GM12878 (cell line): ENCODE data around the gene TMPRSS13. TPM values are rescaled to one million over a fixed set of nuclear protein-coding genes. Genes with fewer than 3 reads are reported as not detected.

ENCODE experiments used
- ATAC-seq: fragments of 200-7000 bp; cut with Tn5 transposase; 3 replicates; pipeline ENCODE4 v1.9.1; 2020; ENCODE audit warnings: mild to moderate bottlenecking, moderate library complexity
- BruUV-seq: library from RNA; stranded (reverse); fragments of 400-500 nt; replicated peaks from 2 replicates; lab custom pipeline; 2021; lab: Mats Ljungman, UMichigan
- CTCF ChIA-PET: fragments of 300-600 bp; sonication (Branson Sonifier 250); formaldehyde crosslinking; extraction: SDS; loops from one replicate; lab custom pipeline; 2021; ENCODE audit warnings: inconsistent platforms; lab: Yijun Ruan, JAX
- POLR2A ChIA-PET: fragments of 350-600 bp; formaldehyde crosslinking; extraction: SDS; loops from one replicate; lab custom pipeline; 2021; ENCODE audit warnings: inconsistent platforms; lab: Charles Lee
- RAD21 ChIA-PET: fragments of 300-600 bp; sonication (Branson Sonifier 250); formaldehyde crosslinking; loops from one replicate; lab custom pipeline; 2023; ENCODE audit warnings: antibody characterized with exemption; ENCODE audit not compliant: unreplicated experiment; lab: Charles Lee
- SMC1A ChIA-PET: fragments of 300-600 bp; sonication (Branson Sonifier 250); formaldehyde crosslinking; loops from one replicate; lab custom pipeline; 2023; ENCODE audit not compliant: unreplicated experiment, uncharacterized antibody; lab: Charles Lee
- DNase-seq: peaks from one replicate; pipeline ENCODE4 v3.0.0-alpha.2; 2011; ENCODE audit warnings: low read depth, low spot score
- FAIRE-seq: peaks from 3 replicates; lab custom pipeline; 2011; peaks lifted over from hg19 to GRCh38; lab: Jason Lieb, UNC
- H2AFZ ChIP-seq: 2 replicates; pipeline ENCODE4 v1.6.0; 2011; ENCODE audit warnings: low read depth, low read length, control low read depth; ENCODE audit not compliant: control insufficient read depth
- H3K27ac ChIP-seq: 2 replicates; pipeline ENCODE4 v1.5.1; 2011; ENCODE audit warnings: control low read depth; ENCODE audit not compliant: control insufficient read depth, insufficient read depth
- H3K27me3 ChIP-seq, 2 experiments: replicated peaks in 1 of 2; 2 replicates each; pipeline versions ENCODE4 v1.6.0 to v1.6.1; 2011; ENCODE audit warnings: low read length in 1 of 2; ENCODE audit not compliant: control insufficient read depth in 2 of 2, insufficient read depth in 2 of 2
- H3K36me3 ChIP-seq, 2 experiments: 2 replicates each; pipeline ENCODE4 v1.5.1; 2011; ENCODE audit warnings: low read length in 1 of 2; ENCODE audit not compliant: control insufficient read depth in 2 of 2, insufficient read depth in 2 of 2
- H3K4me1 ChIP-seq: 2 replicates; pipeline ENCODE4 v1.6.1; 2011; ENCODE audit warnings: mild to moderate bottlenecking, low read length, moderate library complexity, mixed read lengths; ENCODE audit not compliant: control insufficient read depth, insufficient read depth
- H3K4me2 ChIP-seq: 2 replicates; pipeline ENCODE4 v1.6.0; 2011; ENCODE audit warnings: control low read depth; ENCODE audit not compliant: control insufficient read depth, insufficient read depth
- H3K4me3 ChIP-seq: fragments of 200-600 bp; sonication (generic); 2 replicates; pipeline ENCODE4 v1.5.1; 2016
- H3K79me2 ChIP-seq: 2 replicates; pipeline ENCODE4 v1.6.0; 2011; ENCODE audit warnings: low read length; ENCODE audit not compliant: control insufficient read depth, insufficient read depth
- H3K9ac ChIP-seq: 2 replicates; pipeline ENCODE4 v1.8.0; 2011; ENCODE audit warnings: low read length, control low read depth, mixed read lengths; ENCODE audit not compliant: control insufficient read depth, insufficient read depth
- H3K9me3 ChIP-seq: replicated peaks from 3 replicates; pipeline ENCODE4 v1.5.1; 2011; ENCODE audit warnings: mild to moderate bottlenecking, low read length; ENCODE audit not compliant: control insufficient read depth, insufficient read depth
- H4K20me1 ChIP-seq: 2 replicates; pipeline ENCODE4 v1.6.0; 2011; ENCODE audit not compliant: control insufficient read depth, insufficient read depth
- BCLAF1 ChIP-seq: fragments of 450-650 bp; IDR thresholded peaks from 2 replicates; pipeline ENCODE4 v1.6.1; 2017; ENCODE audit warnings: antibody characterized with exemption, mild to moderate bottlenecking, moderate library complexity
- BHLHE40 ChIP-seq, 2 experiments: fragments of 450-650 bp in 1 of 2; IDR thresholded peaks; 2 replicates each; pipeline ENCODE4 v1.6.1; 2011 to 2017; ENCODE audit warnings: low read depth in 2 of 2, borderline replicate concordance in 1 of 2, improper control_type of control experiment in 1 of 2, low read length in 1 of 2, mild to moderate bottlenecking in 1 of 2
- EZH2 ChIP-seq: IDR thresholded peaks from 2 replicates; pipeline ENCODE4 v1.6.1; 2012; ENCODE audit warnings: low read depth, mild to moderate bottlenecking, control low read depth, inconsistent platforms, low read length, borderline replicate concordance; ENCODE audit not compliant: control insufficient read depth
- IRF3 ChIP-seq: fragments of 450-650 bp; IDR thresholded peaks from 2 replicates; pipeline ENCODE4 v1.6.1; 2014; ENCODE audit warnings: mild to moderate bottlenecking
- MXI1 ChIP-seq: fragments of 150-350 bp; IDR thresholded peaks from 2 replicates; pipeline ENCODE4 v1.6.1; 2011; ENCODE audit warnings: low read depth, mild to moderate bottlenecking, inconsistent platforms, low read length, improper control_type of control experiment
- NFXL1 ChIP-seq: fragments of 450-650 bp; IDR thresholded peaks from 2 replicates; pipeline ENCODE4 v1.6.1; 2017; ENCODE audit warnings: antibody characterized with exemption, mild to moderate bottlenecking, borderline replicate concordance
- RUNX3 ChIP-seq: IDR thresholded peaks from 2 replicates; pipeline ENCODE4 v1.6.1; 2012; ENCODE audit warnings: low read length, inconsistent platforms
- TARDBP ChIP-seq: IDR thresholded peaks from 2 replicates; pipeline ENCODE4 v1.6.1; 2016; ENCODE audit warnings: borderline replicate concordance
- ZBTB33 ChIP-seq: fragments of 450-650 bp; IDR thresholded peaks from 2 replicates; pipeline ENCODE4 v1.6.1; 2017; ENCODE audit warnings: mild to moderate bottlenecking
- ZNF24 ChIP-seq: fragments of 450-650 bp; IDR thresholded peaks from 2 replicates; pipeline ENCODE4 v1.6.1; 2017; ENCODE audit warnings: antibody characterized with exemption, mild to moderate bottlenecking
- ZNF274 ChIP-seq: IDR thresholded peaks from one replicate; pipeline ENCODE4 v1.8.0; 2011; ENCODE audit not compliant: insufficient read length, insufficient read depth
- ZNF622 ChIP-seq: fragments of 450-650 bp; IDR thresholded peaks from 2 replicates; pipeline ENCODE4 v1.6.1; 2017; ENCODE audit warnings: mild to moderate bottlenecking, inconsistent platforms
- WGBS: methylation state at CpG from one replicate; pipeline ENCODE4 v1.1.6; 2016; ENCODE audit warnings: low lambda C conversion rate; ENCODE audit not compliant: insufficient replicate concordance, insufficient coverage; ENCODE audit errors: missing lambda C conversion rate; 5-methylcytosine and 5-hydroxymethylcytosine counted together
- in situ Hi-C: fragments of 300-500 bp; cut with MboI; formaldehyde crosslinking; loops from 9 replicates; pipeline ENCODE4 v1.14.3; 2018; ENCODE audit warnings: mixed read lengths
- intact Hi-C: fragments of 100-400 bp; cut with micrococcal nuclease; formaldehyde crosslinking; loops from one replicate; pipeline ENCODE4 v1.14.2; 2022; ENCODE audit not compliant: unreplicated experiment
- polyA plus RNA-seq, 11 experiments: library from polyadenylated mRNA; depleted of rRNA in 4 of 11; unstranded in 6 of 11; stranded (reverse) in 5 of 11; fragments of >200 nt; fragmentation: Nextera tagmentation in 4 of 11; fragmentation: Illumina TruSeq in 1 of 11; extraction: Ambion mirVana in 4 of 11; extraction: Trizol in 1 of 11; gene quantifications; 1 replicate in 1 of 11; 2 replicates in 10 of 11; pipeline versions ENCODE4 v1.2.1 to v1.2.3, GENCODE V29; 2011 to 2016; ENCODE audit warnings: inconsistent platforms in 2 of 11, missing spikeins in 2 of 11, low read depth in 1 of 11
- total RNA-seq, 4 experiments: library from RNA; depleted of rRNA in 3 of 4; stranded (reverse); fragments of >200 nt in 3 of 4; fragmentation: Illumina TruSeq in 1 of 4; extraction: Trizol in 1 of 4; gene quantifications; 2 replicates each; pipeline versions ENCODE4 v1.2.1 to v1.2.3, GENCODE V29; 2013 to 2021

The TMPRSS13 gene
- total and polyA plus RNA-seq, 10 of the 15 experiments (the other 5 are each of a cell fraction or from before 2014, with no cell fraction given): 0.05 to 0.50 (median 0.26) TPM; not detected in 2

GRCh38 chr11:117887431-117888138 is 41.6 kb downstream of the TMPRSS13 start:
- no TSS peak for BruUV-seq
- Histone ChIP-seq H3K4me1 (no peaks in the 10 kb centered on the region), H3K4me3 (no peak overlapping the region), H2AFZ (no peak overlapping the region), H3K79me2 (no peaks in the 10 kb centered on the region), H3K9me3 (no peaks in the 10 kb centered on the region; the same call in 2 of the 3 replicates), H3K9ac (no peak overlapping the region), H4K20me1 (no peaks in the 10 kb centered on the region), H3K4me2 (no peak overlapping the region), H3K27ac (no peak overlapping the region), H3K27me3 (peaks cover 0 to 3% of the 10 kb centered on the region in 2 experiments; a peak in 2 of 4 replicates), H3K36me3 (no peaks in the 10 kb centered on the region)
- DNase-seq (no peak), FAIRE-seq (no peak), ATAC-seq (no peak)
- CTCF ChIA-PET: no interaction called here
- intact Hi-C loops (no loop called here), in situ Hi-C loops (no loop called here)
- RAD21 ChIA-PET: no interaction called here
- no peak for TF ChIP-seq IRF3
- TF ChIP-seq ZNF622: no peak
- no peak for TF ChIP-seq TARDBP
- no peak for TF ChIP-seq BHLHE40 (IDR thresholded peaks at IDR 0.05; ENCODE audit: borderline replicate concordance in 1 of 2, low read depth in 2 of 2, low read length in 1 of 2)
- no peak for TF ChIP-seq ZNF24
- TF ChIP-seq ZNF274: no peak
- TF ChIP-seq ZBTB33: no peak
- TF ChIP-seq BCLAF1: no peak
- no peak for TF ChIP-seq NFXL1
- TF ChIP-seq MXI1: no peak
- TF ChIP-seq EZH2: no peak
- TF ChIP-seq RUNX3: no peak
- 15% methylated on average over 9 of the region's 9 CpGs for WGBS
- SMC1A ChIA-PET: no interaction called here
- POLR2A ChIA-PET: no interaction called here
